GM19193 (cell line): ENCODE data around the gene COL5A2.

Experiments
- POLR2A ChIP-seq: IDR thresholded peaks from 4 replicates; pipeline ENCODE4 v1.6.1; 2011; ENCODE audit not compliant: insufficient read depth, insufficient read length; ENCODE audit errors: extremely low read depth

The COL5A2 gene

GRCh38 chr2:189016311-189016861, 163.2 kb downstream of the COL5A2 start:
- no peak for TF ChIP-seq POLR2A

- TF ChIP-seq POLR2A, result no peak
Measured at GRCh38 chr2:189015359-189015758, 164.2 kb downstream of the COL5A2 start.

GRCh38 chr2:189014449-189015138, 165.0 kb downstream of the COL5A2 start:
- no peak for TF ChIP-seq POLR2A

GRCh38 chr2:189013671-189014448, 165.7 kb downstream of the COL5A2 start:
- TF ChIP-seq POLR2A, result no peak

- no peak for TF ChIP-seq POLR2A
Measured at GRCh38 chr2:189013031-189013430, 166.5 kb downstream of the COL5A2 start.

- TF ChIP-seq POLR2A, result no peak
Measured at GRCh38 chr2:189012351-189012750, 167.2 kb downstream of the COL5A2 start.

- TF ChIP-seq POLR2A, result no peak
Measured at GRCh38 chr2:189010536-189010935, 169.0 kb downstream of the COL5A2 start.

- no peak for TF ChIP-seq POLR2A
Measured at GRCh38 chr2:189008555-189009262, 170.9 kb downstream of the COL5A2 start.

- no peak for TF ChIP-seq POLR2A
Measured at GRCh38 chr2:189002079-189002478, 177.5 kb downstream of the COL5A2 start.

GRCh38 chr2:189000221-189000620, 179.3 kb downstream of the COL5A2 start:
- no peak for TF ChIP-seq POLR2A

GRCh38 chr2:188997263-188997662, 182.3 kb downstream of the COL5A2 start:
- no peak for TF ChIP-seq POLR2A

GRCh38 chr2:188993247-188993646, 186.3 kb downstream of the COL5A2 start:
- no peak for TF ChIP-seq POLR2A

GRCh38 chr2:188986839-188987238, 192.7 kb downstream of the COL5A2 start:
- no peak for TF ChIP-seq POLR2A

GRCh38 chr2:188984680-188985079, 194.9 kb downstream of the COL5A2 start:
- no peak for TF ChIP-seq POLR2A

GRCh38 chr2:188984065-188984491, 195.5 kb downstream of the COL5A2 start:
- no peak for TF ChIP-seq POLR2A
